ENCODE measurements around the gene ATG16L2.

DNA sequence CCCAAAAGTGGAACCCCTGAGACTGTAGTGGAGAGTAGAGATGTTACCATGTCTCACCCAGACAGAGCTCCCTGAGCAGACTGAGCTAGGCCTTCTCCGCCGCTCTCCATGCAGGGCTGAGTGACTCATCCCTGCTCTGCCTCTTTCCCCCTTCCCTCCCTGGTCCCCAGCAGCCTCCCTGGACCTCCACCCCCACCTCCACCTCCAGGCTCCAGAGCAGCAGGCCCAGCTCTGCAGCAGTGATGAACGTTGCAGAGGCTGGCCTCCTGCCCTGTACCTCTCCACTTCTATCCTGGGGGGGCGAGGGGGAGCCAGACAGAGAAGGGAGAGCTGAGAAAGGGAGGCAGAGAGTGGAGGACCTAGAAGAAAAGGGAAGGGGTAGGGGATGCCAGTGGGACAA, 42.7 kb upstream of the ATG16L2 start:
- TF ChIP-seq, protein P1, sequence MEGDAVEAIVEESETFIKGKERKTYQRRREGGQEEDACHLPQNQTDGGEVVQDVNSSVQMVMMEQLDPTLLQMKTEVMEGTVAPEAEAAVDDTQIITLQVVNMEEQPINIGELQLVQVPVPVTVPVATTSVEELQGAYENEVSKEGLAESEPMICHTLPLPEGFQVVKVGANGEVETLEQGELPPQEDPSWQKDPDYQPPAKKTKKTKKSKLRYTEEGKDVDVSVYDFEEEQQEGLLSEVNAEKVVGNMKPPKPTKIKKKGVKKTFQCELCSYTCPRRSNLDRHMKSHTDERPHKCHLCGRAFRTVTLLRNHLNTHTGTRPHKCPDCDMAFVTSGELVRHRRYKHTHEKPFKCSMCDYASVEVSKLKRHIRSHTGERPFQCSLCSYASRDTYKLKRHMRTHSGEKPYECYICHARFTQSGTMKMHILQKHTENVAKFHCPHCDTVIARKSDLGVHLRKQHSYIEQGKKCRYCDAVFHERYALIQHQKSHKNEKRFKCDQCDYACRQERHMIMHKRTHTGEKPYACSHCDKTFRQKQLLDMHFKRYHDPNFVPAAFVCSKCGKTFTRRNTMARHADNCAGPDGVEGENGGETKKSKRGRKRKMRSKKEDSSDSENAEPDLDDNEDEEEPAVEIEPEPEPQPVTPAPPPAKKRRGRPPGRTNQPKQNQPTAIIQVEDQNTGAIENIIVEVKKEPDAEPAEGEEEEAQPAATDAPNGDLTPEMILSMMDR (IDR thresholded peaks at IDR 0.05 in 4 of 5, conservative IDR thresholded peaks at IDR 0.05 in 1 of 5), result no peak
- no peak for TF ChIP-seq POLR2A (IDR thresholded peaks at IDR 0.05)
